DND-41 (cell line): ENCODE data around the gene RABGAP1.
A peak's percentile ranks its signal among the peaks of the same experiment; 100 is the strongest.

Source experiments
- ATAC-seq: fragments of 200-7000 bp; cut with Tn5 transposase; 3 replicates; pipeline ENCODE4 v1.9.1; 2021; ENCODE audit warnings: low read depth; ENCODE audit not compliant: insufficient read depth
- DNase-seq: peaks from one replicate; pipeline ENCODE4 v3.0.0-alpha.2; 2020
- H2AFZ ChIP-seq: 2 replicates; pipeline ENCODE4 v1.6.0; 2012; ENCODE audit warnings: low read depth, low read length
- H3K27ac ChIP-seq: 2 replicates; pipeline ENCODE4 v1.5.1; 2012; ENCODE audit warnings: low read length, inconsistent platforms
- H3K27me3 ChIP-seq: fragments of 200-600 bp; sonication (generic); 2 replicates; pipeline ENCODE4 v1.6.0; 2012; ENCODE audit warnings: low read length, mild to moderate bottlenecking, inconsistent platforms; ENCODE audit not compliant: insufficient read depth, poor library complexity
- H3K36me3 ChIP-seq: 2 replicates; pipeline ENCODE4 v1.5.1; 2012; ENCODE audit warnings: low read length, inconsistent platforms; ENCODE audit not compliant: insufficient read depth
- H3K4me1 ChIP-seq: 2 replicates; pipeline ENCODE4 v1.5.1; 2012; ENCODE audit warnings: mild to moderate bottlenecking, low read length; ENCODE audit not compliant: insufficient read depth
- H3K4me2 ChIP-seq: 2 replicates; pipeline ENCODE4 v1.6.0; 2012; ENCODE audit warnings: mild to moderate bottlenecking, moderate library complexity, low read length, inconsistent platforms; ENCODE audit not compliant: insufficient read depth
- H3K4me3 ChIP-seq, 2 experiments: fragments of 200-600 bp in 1 of 2; shearing (Covaris generic) in 1 of 2; 2 replicates each; pipeline ENCODE4 v1.5.1; 2012 to 2016; ENCODE audit warnings: inconsistent platforms in 2 of 2, low read length in 2 of 2, mild to moderate bottlenecking in 2 of 2, low read depth in 1 of 2, moderate library complexity in 1 of 2
- H3K79me2 ChIP-seq: 2 replicates; pipeline ENCODE4 v1.6.0; 2012; ENCODE audit warnings: low read length, inconsistent platforms; ENCODE audit not compliant: insufficient read depth
- H3K9ac ChIP-seq: 2 replicates; pipeline ENCODE4 v1.6.0; 2012; ENCODE audit warnings: low read depth, mild to moderate bottlenecking, inconsistent platforms, low read length, moderate library complexity
- H3K9me3 ChIP-seq: 2 replicates; pipeline ENCODE4 v1.5.1; 2012; ENCODE audit warnings: low read length, moderate library complexity, mild to moderate bottlenecking, inconsistent platforms; ENCODE audit not compliant: insufficient read depth, severe bottlenecking
- H4K20me1 ChIP-seq: 2 replicates; pipeline ENCODE4 v1.6.0; 2012; ENCODE audit warnings: low read length; ENCODE audit not compliant: insufficient read depth
- EZH2 ChIP-seq: IDR thresholded peaks from 3 replicates; pipeline ENCODE4 v1.6.1; 2012; ENCODE audit warnings: borderline replicate concordance, low read depth, mild to moderate bottlenecking, moderate library complexity, low read length, inconsistent platforms; ENCODE audit not compliant: severe bottlenecking
- TF ChIP-seq, protein P1 (sequence below): IDR thresholded peaks from 2 replicates; pipeline ENCODE4 v1.5.1; 2012; ENCODE audit warnings: borderline replicate concordance, low read length, moderate library complexity, mild to moderate bottlenecking; ENCODE audit not compliant: poor library complexity, severe bottlenecking; ENCODE audit errors: extremely low read depth

Gene RABGAP1

DNA sequence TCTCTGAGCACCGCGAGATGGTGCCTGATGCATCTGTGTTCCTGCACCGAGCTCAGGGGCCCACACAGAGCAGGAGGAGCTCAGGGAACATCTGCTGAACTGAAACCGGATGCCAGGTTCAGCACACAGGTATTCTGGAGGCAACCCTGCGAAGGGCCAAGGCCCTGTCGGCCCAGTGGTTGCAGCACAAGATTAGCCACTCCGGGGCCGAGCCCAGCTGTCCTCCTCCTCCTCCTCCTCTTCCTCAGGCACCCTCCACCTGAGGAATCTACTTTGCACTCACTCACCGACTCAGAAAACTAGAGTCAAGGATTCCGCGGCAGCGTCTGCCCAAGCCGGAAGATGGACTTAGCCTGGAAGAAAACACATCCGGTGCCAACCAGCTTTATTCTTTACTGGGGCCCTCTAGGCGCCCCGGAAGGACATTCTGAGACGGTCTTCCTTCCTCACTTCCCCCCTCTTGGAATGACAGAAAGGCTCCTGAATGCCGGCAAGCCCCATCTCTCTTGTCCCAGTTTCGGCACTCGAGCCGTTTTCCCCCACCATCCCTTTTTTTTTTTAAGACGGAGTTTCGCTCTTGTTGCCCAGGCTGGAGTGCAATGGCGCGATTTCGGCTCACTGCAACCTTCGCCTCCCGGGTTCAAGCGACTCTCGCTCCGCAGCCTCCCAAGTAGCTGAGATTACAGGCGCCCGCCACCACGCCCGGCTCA, 27.7 kb upstream of the RABGAP1 start, which contains the start of gene ZBTB6:
Gene ZBTB6, minus strand, starts transcription at position 360 of the 710 bp plus-strand sequence. CDS start 1,251 bp downstream, outside the sequence.
- no peaks in the 10 kb centered on the region for H3K27me3 ChIP-seq
- H3K4me3 ChIP-seq, result peak within 1 kb of the TSS; percentile 95 to 99
- H3K4me2 ChIP-seq, result peak within 1 kb of the TSS; percentile 87
- peaks cover 46% of the 10 kb centered on the region for H3K79me2 ChIP-seq
- H2AFZ ChIP-seq, result peak within 1 kb of the TSS; percentile 96
- H3K27ac ChIP-seq, result peak within 1 kb of the TSS; percentile 95
- TF ChIP-seq, protein P1, sequence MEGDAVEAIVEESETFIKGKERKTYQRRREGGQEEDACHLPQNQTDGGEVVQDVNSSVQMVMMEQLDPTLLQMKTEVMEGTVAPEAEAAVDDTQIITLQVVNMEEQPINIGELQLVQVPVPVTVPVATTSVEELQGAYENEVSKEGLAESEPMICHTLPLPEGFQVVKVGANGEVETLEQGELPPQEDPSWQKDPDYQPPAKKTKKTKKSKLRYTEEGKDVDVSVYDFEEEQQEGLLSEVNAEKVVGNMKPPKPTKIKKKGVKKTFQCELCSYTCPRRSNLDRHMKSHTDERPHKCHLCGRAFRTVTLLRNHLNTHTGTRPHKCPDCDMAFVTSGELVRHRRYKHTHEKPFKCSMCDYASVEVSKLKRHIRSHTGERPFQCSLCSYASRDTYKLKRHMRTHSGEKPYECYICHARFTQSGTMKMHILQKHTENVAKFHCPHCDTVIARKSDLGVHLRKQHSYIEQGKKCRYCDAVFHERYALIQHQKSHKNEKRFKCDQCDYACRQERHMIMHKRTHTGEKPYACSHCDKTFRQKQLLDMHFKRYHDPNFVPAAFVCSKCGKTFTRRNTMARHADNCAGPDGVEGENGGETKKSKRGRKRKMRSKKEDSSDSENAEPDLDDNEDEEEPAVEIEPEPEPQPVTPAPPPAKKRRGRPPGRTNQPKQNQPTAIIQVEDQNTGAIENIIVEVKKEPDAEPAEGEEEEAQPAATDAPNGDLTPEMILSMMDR, result no peak
- no peak for TF ChIP-seq EZH2
- peak within 1 kb of the TSS; percentile 85 for H3K9ac ChIP-seq
- ATAC-seq, result peak; percentile 98
- H3K36me3 ChIP-seq, result peaks cover 21% of the 10 kb centered on the region
- DNase-seq, result peak; percentile 76
- H4K20me1 ChIP-seq, result no peaks in the 10 kb centered on the region; the same call in 1 of the 2 replicates
- H3K4me1 ChIP-seq, result peaks cover 23% of the 10 kb centered on the region
- no peaks in the 10 kb centered on the region for H3K9me3 ChIP-seq

GRCh38 chr9:122918310-122918709, 22.5 kb upstream of the RABGAP1 start:
- no peaks in the 10 kb centered on the region for H3K9me3 ChIP-seq
- no peak overlapping the region for H3K27ac ChIP-seq
- peaks cover 28% of the 10 kb centered on the region for H3K36me3 ChIP-seq
- peaks cover 6% of the 10 kb centered on the region for H3K4me1 ChIP-seq
- no peak overlapping the region for H2AFZ ChIP-seq
- no peak overlapping the region for H3K4me2 ChIP-seq
- peaks cover 24% of the 10 kb centered on the region for H3K79me2 ChIP-seq
- no peak for TF ChIP-seq EZH2
- TF ChIP-seq, protein P1, result no peak
- H3K4me3 ChIP-seq, result no peak overlapping the region
- H3K9ac ChIP-seq, result no peak overlapping the region
- H4K20me1 ChIP-seq, result 0 out of 2 replicates have a peak, but pooled peaks cover 3% of the 10 kb centered on the region
- no peaks in the 10 kb centered on the region for H3K27me3 ChIP-seq
- DNase-seq (no peak), ATAC-seq (no peak)

GRCh38 chr9:122922713-122923112, 18.1 kb upstream of the RABGAP1 start:
- no peaks in the 10 kb centered on the region for H3K4me1 ChIP-seq
- H3K4me2 ChIP-seq, result no peak overlapping the region
- no peak overlapping the region for H2AFZ ChIP-seq
- peaks cover 42% of the 10 kb centered on the region for H3K79me2 ChIP-seq
- TF ChIP-seq, protein P1, result no peak
- no peak for TF ChIP-seq EZH2
- H3K9me3 ChIP-seq, result no peaks in the 10 kb centered on the region
- no peak overlapping the region for H3K27ac ChIP-seq
- no peak overlapping the region for H3K9ac ChIP-seq
- H3K4me3 ChIP-seq, result no peak overlapping the region
- H3K27me3 ChIP-seq, result no peaks in the 10 kb centered on the region
- DNase-seq (no peak), ATAC-seq (no peak)
- H3K36me3 ChIP-seq, result peaks cover 28% of the 10 kb centered on the region
- H4K20me1 ChIP-seq, result 0 out of 2 replicates have a peak, but pooled peaks cover 3% of the 10 kb centered on the region
